Epithelial cell of esophagus (primary cell): Measurements from ENCODE around the gene ATP11A.
"Not testable (repeated sequence)": the region's sequence is repeated elsewhere in the genome, so short reads cannot be mapped to it uniquely, and the experiment has no call there.

Source experiments
- DNase-seq: peaks from one replicate; pipeline ENCODE4 v3.0.0; 2010; ENCODE audit warnings: low read depth
- H3K4me3 ChIP-seq: 2 replicates; pipeline ENCODE4 v1.5.1; 2011; ENCODE audit warnings: mild to moderate bottlenecking, low read length, control low read depth
- CTCF ChIP-seq: IDR thresholded peaks from 2 replicates; pipeline ENCODE4 v1.5.1; 2011; ENCODE audit warnings: low read depth, mild to moderate bottlenecking, low read length, control low read depth, inconsistent platforms; ENCODE audit not compliant: insufficient read depth; ENCODE audit errors: missing control alignments

ATP11A gene

GRCh38 chr13:112800057-112800456, 110.2 kb downstream of the ATP11A start:
- no peak for DNase-seq
- TF ChIP-seq CTCF, result no peak
- no peak overlapping the region for H3K4me3 ChIP-seq

DNA sequence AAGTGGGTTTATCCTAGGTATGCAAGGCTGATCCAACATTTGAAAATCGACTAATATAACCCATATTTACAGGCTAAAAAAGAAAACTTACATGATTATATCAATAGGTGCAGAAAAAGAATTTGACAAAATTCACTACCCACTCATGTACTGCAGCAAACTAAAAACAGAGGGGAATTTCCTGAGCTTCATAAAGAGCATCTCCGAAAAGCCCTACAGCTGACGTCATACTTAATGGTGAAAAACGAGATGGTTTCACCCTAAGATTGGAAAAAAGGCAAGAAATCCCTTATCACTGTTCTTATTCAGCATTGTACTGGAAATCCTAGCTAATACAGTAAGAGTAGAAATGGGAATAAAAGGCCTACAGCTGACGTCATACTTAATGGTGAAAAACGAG, 111.0 kb downstream of the ATP11A start:
- H3K4me3 ChIP-seq, DNase-seq: not testable (repeated sequence)

DNA sequence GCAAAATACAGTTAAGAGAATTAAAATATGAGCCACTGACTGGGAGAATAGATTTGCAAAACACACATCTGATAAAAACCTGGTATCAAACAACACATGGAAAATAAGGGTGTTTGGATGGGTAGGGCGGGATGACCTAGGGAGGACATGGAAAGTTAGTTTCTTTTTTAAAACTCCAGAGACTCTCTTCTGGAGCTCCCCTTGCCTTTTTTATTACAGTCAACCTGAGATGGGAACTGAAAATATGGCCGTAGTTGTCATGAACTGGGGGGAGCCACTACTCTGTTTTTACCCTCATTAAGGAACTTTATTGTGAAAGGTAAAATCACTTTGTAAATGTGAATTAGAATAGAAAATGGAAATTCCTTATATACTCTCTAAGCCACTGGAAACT, 113.0 kb downstream of the ATP11A start:
- no peak for TF ChIP-seq CTCF
- H3K4me3 ChIP-seq, result no peak overlapping the region
- DNase-seq, result no peak

DNA sequence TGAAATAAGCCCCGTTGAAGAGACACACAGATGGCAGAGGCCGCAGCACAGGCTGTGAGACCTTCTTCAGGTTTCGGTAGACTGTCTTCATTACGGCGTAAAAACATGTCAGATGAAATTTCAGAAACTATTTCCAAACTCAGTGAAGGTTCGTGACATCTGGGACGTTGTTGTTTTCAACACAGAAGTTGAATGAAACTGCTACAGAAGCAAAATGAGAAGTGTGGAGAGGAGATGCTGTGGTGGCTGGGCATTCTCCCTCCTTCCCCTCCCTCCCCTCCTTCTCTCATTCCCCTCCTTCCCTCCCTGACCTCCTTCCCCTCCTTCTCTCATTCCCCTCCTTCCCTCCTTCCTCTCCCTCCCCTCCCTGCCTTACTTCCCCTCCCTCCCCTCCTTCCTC, 113.6 kb downstream of the ATP11A start:
- DNase-seq, result no peak
- no peak for TF ChIP-seq CTCF
- no peak overlapping the region for H3K4me3 ChIP-seq

GRCh38 chr13:112804374-112804773, 114.5 kb downstream of the ATP11A start:
- no peak for TF ChIP-seq CTCF
- no peak overlapping the region for H3K4me3 ChIP-seq

DNA sequence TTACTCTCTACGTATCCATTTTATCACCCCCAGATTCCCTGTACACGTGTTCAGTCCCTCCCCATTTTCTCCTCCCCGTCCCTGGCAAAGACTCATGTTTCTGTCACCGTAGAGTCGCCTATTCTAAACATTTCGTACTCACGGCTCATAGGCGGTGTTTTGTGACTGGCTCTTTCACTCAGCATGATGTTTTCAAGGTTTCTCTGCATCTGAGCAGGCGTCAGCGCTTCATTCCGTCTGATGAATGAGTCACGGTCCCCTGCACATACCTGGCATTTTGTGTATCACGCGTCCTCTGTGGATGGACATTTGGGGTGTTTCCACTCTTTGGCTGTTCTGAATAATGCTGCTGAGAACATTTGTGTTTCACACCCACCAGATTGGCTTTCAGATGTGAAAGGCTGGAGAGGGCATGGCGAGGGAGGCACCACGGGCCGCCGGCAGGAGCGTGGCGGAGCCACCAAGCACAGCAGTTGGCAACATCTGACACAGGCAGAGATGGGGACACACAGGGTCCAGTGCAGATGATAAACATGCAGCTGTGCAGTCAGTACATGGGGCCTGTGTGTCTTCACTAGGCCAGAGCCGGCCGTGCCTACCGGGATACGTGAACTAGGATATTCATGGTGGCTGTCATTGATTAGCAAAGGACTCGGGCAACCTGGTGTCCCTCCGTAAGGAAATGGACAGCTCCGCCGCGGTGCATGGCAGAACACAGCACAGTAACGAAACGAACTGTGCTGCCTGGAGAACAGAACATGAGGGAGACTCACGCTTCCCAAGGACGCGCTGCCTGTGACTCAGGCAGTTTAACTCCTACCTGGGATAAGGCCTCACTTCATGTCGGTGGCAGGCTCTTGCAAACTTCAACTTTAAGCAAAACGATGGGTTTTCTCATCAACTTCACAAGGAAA, 117.2 kb downstream of the ATP11A start:
- TF ChIP-seq CTCF, result no peak
- no peak for DNase-seq

More at GRCh38 chr13:112804374-112804773, 114.5 kb downstream of the ATP11A start:
- DNase-seq, result no peak

DNA sequence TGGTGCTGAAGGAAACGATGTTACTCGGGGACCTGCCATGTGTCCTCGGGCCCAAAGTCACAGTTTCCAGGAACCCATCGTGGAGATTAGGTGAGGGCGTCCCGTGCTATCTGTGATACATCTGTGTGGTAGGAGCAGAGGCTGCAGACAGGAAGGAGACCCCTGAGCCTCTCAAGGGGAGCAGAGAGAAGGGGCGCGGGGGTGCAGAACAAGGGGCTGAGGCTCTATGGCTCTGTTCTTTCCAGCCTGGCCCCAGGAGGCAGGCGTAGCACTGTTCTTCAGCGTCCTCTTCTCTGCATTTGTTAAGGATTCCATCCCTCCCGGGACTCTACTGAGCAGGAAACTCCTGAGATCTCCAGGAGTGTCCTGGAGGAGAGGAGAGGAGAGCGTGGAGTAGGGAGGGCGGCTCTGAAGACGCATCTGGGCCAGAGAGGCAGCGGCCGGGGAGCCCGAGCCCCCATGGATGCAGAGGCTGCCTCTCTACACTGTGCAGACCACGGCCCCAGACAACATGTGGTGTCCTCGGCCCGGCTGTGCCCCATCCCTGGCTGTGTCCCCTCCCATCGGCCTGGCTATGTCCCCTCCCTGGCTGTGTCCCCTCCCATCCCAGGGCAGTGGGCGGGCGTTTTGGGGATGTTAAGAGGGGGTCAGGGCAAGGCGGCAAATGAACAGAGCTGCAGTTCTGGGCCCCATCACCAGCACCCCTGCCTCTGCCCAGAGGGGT, 118.0 kb downstream of the ATP11A start:
- no peak for TF ChIP-seq CTCF
- H3K4me3 ChIP-seq, result no peak overlapping the region
- DNase-seq, result no peak

More for the DNA sequence above, 117.2 kb downstream of the ATP11A start:
- no peak overlapping the region for H3K4me3 ChIP-seq
